Central memory CD8-positive, alpha-beta T cell (primary cell): ENCODE results near the gene TMEM238.
"Not testable (repeated sequence)": the region's sequence is repeated elsewhere in the genome, so short reads cannot be mapped to it uniquely, and the experiment has no call there.

Experiments
- ATAC-seq: fragments of 150-1000 bp; cut with Tn5 transposase; replicated peaks from 2 replicates; pipeline ENCODE4 v1.10.0; 2022; ENCODE audit warnings: mild to moderate bottlenecking, moderate FRiP score, moderate number of reproducible peaks; ENCODE audit not compliant: poor library complexity, severe bottlenecking; ENCODE audit errors: extremely low read depth
- DNase-seq, 2 donors: peaks; one replicate each; pipeline ENCODE4 v3.0.0; 2021; ENCODE audit warnings: low spot score in 2 of 2
- H3K27ac Mint-ChIP-seq: one replicate; pipeline ENCODE4 v1.8.0; 2022; ENCODE audit warnings: low read depth, mild to moderate bottlenecking, moderate library complexity, mixed read lengths
- H3K27me3 Mint-ChIP-seq: one replicate; pipeline ENCODE4 v1.8.0; 2022; ENCODE audit warnings: mixed read lengths
- H3K36me3 Mint-ChIP-seq: one replicate; pipeline ENCODE4 v1.8.0; 2022; ENCODE audit warnings: mild to moderate bottlenecking, moderate library complexity, mixed read lengths; ENCODE audit not compliant: insufficient read depth
- H3K4me1 Mint-ChIP-seq: one replicate; pipeline ENCODE4 v1.8.0; 2022; ENCODE audit warnings: mixed read lengths
- H3K4me3 Mint-ChIP-seq: one replicate; pipeline ENCODE4 v1.8.0; 2022; ENCODE audit warnings: mild to moderate bottlenecking, moderate library complexity, mixed read lengths
- H3K9me3 Mint-ChIP-seq: one replicate; pipeline ENCODE4 v1.8.0; 2022; ENCODE audit warnings: mixed read lengths

TMEM238 gene

GRCh38 chr19:55345818-55346724, 38.0 kb downstream of the TMEM238 start:
- H3K27ac Mint-ChIP-seq = no peak overlapping the region
- no peak overlapping the region for H3K4me3 Mint-ChIP-seq
- peaks cover 4% of the 10 kb centered on the region for H3K36me3 Mint-ChIP-seq
- H3K4me1 Mint-ChIP-seq = peaks cover 15% of the 10 kb centered on the region
- DNase-seq (no peak), ATAC-seq (no peak)
- peaks cover 10% of the 10 kb centered on the region for H3K27me3 Mint-ChIP-seq
- no peaks in the 10 kb centered on the region for H3K9me3 Mint-ChIP-seq

GRCh38 chr19:55345101-55345817, 38.8 kb downstream of the TMEM238 start:
- Mint-ChIP-seq H3K27ac (peak overlapping the region; percentile 38), H3K27me3 (peaks cover 2% of the 10 kb centered on the region), H3K36me3 (peaks cover 7% of the 10 kb centered on the region), H3K4me1 (peaks cover 23% of the 10 kb centered on the region), H3K9me3 (no peaks in the 10 kb centered on the region), H3K4me3 (no peak overlapping the region)
- no peak for DNase-seq
- no peak for ATAC-seq

- DNase-seq = no peak
- Mint-ChIP-seq H3K9me3 (no peaks in the 10 kb centered on the region), H3K27ac (no peak overlapping the region)
Observed at GRCh38 chr19:55344444-55344843, 39.6 kb downstream of the TMEM238 start.

GRCh38 chr19:55341595-55342531, 42.2 kb downstream of the TMEM238 start:
- Mint-ChIP-seq H3K36me3 (peaks cover 36% of the 10 kb centered on the region), H3K27me3 (peaks cover 5% of the 10 kb centered on the region), H3K4me1 (peaks cover 42% of the 10 kb centered on the region), H3K4me3 (peak overlapping the region; percentile 78), H3K9me3 (no peaks in the 10 kb centered on the region), H3K27ac (peak overlapping the region; percentile 99)
- no peak for ATAC-seq
- no peak for DNase-seq

More at GRCh38 chr19:55344444-55344843, 39.6 kb downstream of the TMEM238 start:
- Mint-ChIP-seq H3K36me3 (peaks cover 14% of the 10 kb centered on the region), H3K27me3 (no peaks in the 10 kb centered on the region), H3K4me1 (peaks cover 31% of the 10 kb centered on the region), H3K4me3 (no peak overlapping the region)
- no peak for ATAC-seq

- H3K9me3 Mint-ChIP-seq = no peaks in the 10 kb centered on the region
- peaks cover 12% of the 10 kb centered on the region for H3K27me3 Mint-ChIP-seq
- H3K27ac Mint-ChIP-seq = peak overlapping the region; percentile 99
- peaks cover 37% of the 10 kb centered on the region for H3K36me3 Mint-ChIP-seq
- peak overlapping the region; percentile 78 for H3K4me3 Mint-ChIP-seq
- DNase-seq = no peak
- ATAC-seq = no peak
- H3K4me1 Mint-ChIP-seq = peaks cover 42% of the 10 kb centered on the region
Observed at GRCh38 chr19:55341171-55341588, 42.9 kb downstream of the TMEM238 start.

- Mint-ChIP-seq H3K4me3 (peak overlapping the region; percentile 78), H3K27me3 (peaks cover 16% of the 10 kb centered on the region), H3K4me1 (peaks cover 42% of the 10 kb centered on the region), H3K36me3 (peaks cover 37% of the 10 kb centered on the region), H3K27ac (peak overlapping the region; percentile 99), H3K9me3 (no peaks in the 10 kb centered on the region)
- ATAC-seq (no peak), DNase-seq (no peak)
Observed at GRCh38 chr19:55340784-55341147, 43.3 kb downstream of the TMEM238 start.

- H3K27ac Mint-ChIP-seq = peak overlapping the region; percentile 99
- ATAC-seq (no peak), DNase-seq (peak in 1 of 2 donors; percentile 35)
- H3K36me3 Mint-ChIP-seq = peaks cover 35% of the 10 kb centered on the region
- peaks cover 37% of the 10 kb centered on the region for H3K4me1 Mint-ChIP-seq
- H3K27me3 Mint-ChIP-seq = peaks cover 22% of the 10 kb centered on the region
- H3K9me3 Mint-ChIP-seq = no peaks in the 10 kb centered on the region
- H3K4me3 Mint-ChIP-seq = peak overlapping the region; percentile 78
Observed at GRCh38 chr19:55339889-55340783, 44.0 kb downstream of the TMEM238 start.

GRCh38 chr19:55339105-55339888, 44.8 kb downstream of the TMEM238 start, which contains the start of gene KMT5C:
KMT5C (plus strand) TSS chr19:55339876; CDS start chr19:55341937, 2,061 bp downstream.
- H3K36me3 Mint-ChIP-seq = peaks cover 33% of the 10 kb centered on the region
- H3K27ac Mint-ChIP-seq = peak within 1 kb of the TSS; percentile 99
- peak within 1 kb of the TSS; percentile 78 for H3K4me3 Mint-ChIP-seq
- no peaks in the 10 kb centered on the region for H3K9me3 Mint-ChIP-seq
- ATAC-seq (peak; percentile 77), DNase-seq (peak; percentile 99 to 100)
- H3K27me3 Mint-ChIP-seq = peaks cover 31% of the 10 kb centered on the region
- peaks cover 33% of the 10 kb centered on the region for H3K4me1 Mint-ChIP-seq

GRCh38 chr19:55336101-55336500, 48.0 kb downstream of the TMEM238 start:
- Mint-ChIP-seq H3K36me3 (peaks cover 35% of the 10 kb centered on the region), H3K4me3 (no peak overlapping the region), H3K27ac (no peak overlapping the region), H3K4me1 (peaks cover 27% of the 10 kb centered on the region), H3K27me3 (peaks cover 52% of the 10 kb centered on the region), H3K9me3 (no peaks in the 10 kb centered on the region)
- ATAC-seq = no peak
- DNase-seq = no peak

- Mint-ChIP-seq H3K36me3 (peaks cover 20% of the 10 kb centered on the region), H3K9me3 (no peaks in the 10 kb centered on the region), H3K4me3 (no peak overlapping the region), H3K4me1 (peaks cover 8% of the 10 kb centered on the region), H3K27me3 (peaks cover 52% of the 10 kb centered on the region), H3K27ac (no peak overlapping the region)
- DNase-seq (no peak), ATAC-seq (no peak)
Observed at GRCh38 chr19:55333870-55334269, 50.2 kb downstream of the TMEM238 start.

- peaks cover 34% of the 10 kb centered on the region for H3K27me3 Mint-ChIP-seq
- not testable (repeated sequence) for ATAC-seq, H3K4me1 Mint-ChIP-seq, H3K9me3 Mint-ChIP-seq, H3K27ac Mint-ChIP-seq, H3K4me3 Mint-ChIP-seq, H3K36me3 Mint-ChIP-seq, DNase-seq
Observed at GRCh38 chr19:55329791-55330190, 54.3 kb downstream of the TMEM238 start.
